WTC11 (cell line): ENCODE data around the gene RBMS2. TPM values are rescaled to one million over a fixed set of nuclear protein-coding genes. Genes with fewer than 3 reads are reported as not detected.

Experiments used
- ATAC-seq: fragments of 200-7000 bp; cut with Tn5 transposase; 2 replicates; pipeline ENCODE4 v1.10.0; 2021; ENCODE audit warnings: mild to moderate bottlenecking, moderate library complexity
- CTCF ChIA-PET: fragments of 300-600 bp; sonication (Branson Sonifier 250); formaldehyde crosslinking; loops from one replicate; lab custom pipeline; 2021; ENCODE audit warnings: antibody characterized with exemption; lab: Charles Lee
- POLR2A ChIA-PET: fragments of 350-600 bp; sonication (Branson Sonifier 250); formaldehyde crosslinking; loops from one replicate; lab custom pipeline; 2021; ENCODE audit warnings: antibody characterized with exemption; lab: Charles Lee
- DNase-seq: peaks from one replicate; pipeline ENCODE4 v3.0.0; 2021; ENCODE audit warnings: low spot score
- H3K27ac Mint-ChIP-seq: 2 replicates; pipeline ENCODE4 v1.8.0; 2021; ENCODE audit warnings: mixed read lengths
- H3K27me3 Mint-ChIP-seq: 2 replicates; pipeline ENCODE4 v1.8.0; 2021; ENCODE audit warnings: low read depth, mild to moderate bottlenecking, moderate library complexity, mixed read lengths
- H3K36me3 Mint-ChIP-seq: 2 replicates; pipeline ENCODE4 v1.8.0; 2021; ENCODE audit warnings: mixed read lengths
- H3K4me1 Mint-ChIP-seq: 2 replicates; pipeline ENCODE4 v1.8.0; 2022; ENCODE audit warnings: mixed read lengths
- H3K4me3 Mint-ChIP-seq: 2 replicates; pipeline ENCODE4 v1.8.0; 2021; ENCODE audit warnings: mild to moderate bottlenecking, moderate library complexity, mixed read lengths
- H3K9me3 Mint-ChIP-seq: 2 replicates; pipeline ENCODE4 v1.8.0; 2021; ENCODE audit warnings: mixed read lengths
- ATF1 ChIP-seq: sonication (generic); formaldehyde crosslinking; IDR thresholded peaks from 2 replicates; pipeline ENCODE4 v1.8.1; 2023; ENCODE audit warnings: mild to moderate bottlenecking, moderate library complexity, missing genetic modification reagents
- CREB1 ChIP-seq: sonication (generic); formaldehyde crosslinking; IDR thresholded peaks from 2 replicates; pipeline ENCODE4 v1.8.0; 2023; ENCODE audit warnings: mild to moderate bottlenecking, missing genetic modification reagents
- CREM ChIP-seq: sonication (generic); formaldehyde crosslinking; IDR thresholded peaks from 2 replicates; pipeline ENCODE4 v1.8.1; 2022; ENCODE audit warnings: mild to moderate bottlenecking, missing genetic modification reagents, moderate library complexity
- GABPB1 ChIP-seq: sonication (generic); formaldehyde crosslinking; IDR thresholded peaks from 2 replicates; pipeline ENCODE4 v1.8.1; 2023; ENCODE audit warnings: mild to moderate bottlenecking, missing genetic modification reagents
- KAT7 ChIP-seq: sonication (generic); formaldehyde crosslinking; IDR thresholded peaks from 2 replicates; pipeline ENCODE4 v1.8.1; 2023; ENCODE audit warnings: missing genetic modification reagents, mild to moderate bottlenecking, borderline replicate concordance
- RORB ChIP-seq: fragments of 250-450 bp; sonication (Bioruptor Pico); IDR thresholded peaks from 2 replicates; pipeline ENCODE4 v1.9.0; 2021; ENCODE audit warnings: mild to moderate bottlenecking
- SP1 ChIP-seq: sonication (generic); formaldehyde crosslinking; conservative IDR thresholded peaks from 2 replicates; pipeline ENCODE4 v1.8.1; 2022; ENCODE audit warnings: missing genetic modification reagents
- TCF7 ChIP-seq: sonication (generic); formaldehyde crosslinking; IDR thresholded peaks from 2 replicates; pipeline ENCODE4 v1.8.0; 2022; ENCODE audit warnings: mild to moderate bottlenecking, low read depth, missing genetic modification reagents, moderate library complexity
- TP53 ChIP-seq: sonication (generic); formaldehyde crosslinking; IDR thresholded peaks from 2 replicates; pipeline ENCODE4 v1.8.1; 2023; ENCODE audit warnings: mild to moderate bottlenecking, missing genetic modification reagents
- ZBTB21 ChIP-seq: sonication (generic); formaldehyde crosslinking; IDR thresholded peaks from 2 replicates; pipeline ENCODE4 v1.8.1; 2023; ENCODE audit warnings: mild to moderate bottlenecking, missing genetic modification reagents, borderline replicate concordance
- ZNF121 ChIP-seq: sonication (generic); formaldehyde crosslinking; IDR thresholded peaks from 2 replicates; pipeline ENCODE4 v1.8.0; 2023; ENCODE audit warnings: missing genetic modification reagents
- ZNF138 ChIP-seq: sonication (generic); formaldehyde crosslinking; conservative IDR thresholded peaks from 2 replicates; pipeline ENCODE4 v1.8.1; 2022; ENCODE audit warnings: mild to moderate bottlenecking, moderate library complexity, missing genetic modification reagents
- ZNF416 ChIP-seq: fragments of 250-450 bp; sonication (Bioruptor Pico); IDR thresholded peaks from 2 replicates; pipeline ENCODE4 v1.9.0; 2021; ENCODE audit warnings: mild to moderate bottlenecking, inconsistent platforms
- ZNF512 ChIP-seq: sonication (generic); formaldehyde crosslinking; IDR thresholded peaks from 2 replicates; pipeline ENCODE4 v1.8.1; 2022; ENCODE audit warnings: missing genetic modification reagents, borderline replicate concordance
- total RNA-seq: library from RNA; stranded (reverse); gene quantifications from 3 replicates; pipeline ENCODE4 v1.2.3, GENCODE V29; 2021
- TF ChIP-seq, protein P1 (sequence below): fragments of 250-450 bp; sonication (Bioruptor Pico); IDR thresholded peaks from 2 replicates; pipeline ENCODE4 v1.9.0; 2021; ENCODE audit warnings: mild to moderate bottlenecking
- TF ChIP-seq, protein P2 (sequence below): sonication (generic); formaldehyde crosslinking; conservative IDR thresholded peaks from 2 replicates; pipeline ENCODE4 v1.8.1; 2022; ENCODE audit warnings: mild to moderate bottlenecking, missing genetic modification reagents
- TF ChIP-seq, protein P3 (sequence below): fragments of 250-450 bp; sonication (Bioruptor Pico); IDR thresholded peaks from 2 replicates; pipeline ENCODE4 v1.9.0; 2021; ENCODE audit warnings: mild to moderate bottlenecking, borderline replicate concordance

RBMS2 gene
- total RNA-seq, 1 experiment from 2014 or later, result 16.7 TPM

DNA sequence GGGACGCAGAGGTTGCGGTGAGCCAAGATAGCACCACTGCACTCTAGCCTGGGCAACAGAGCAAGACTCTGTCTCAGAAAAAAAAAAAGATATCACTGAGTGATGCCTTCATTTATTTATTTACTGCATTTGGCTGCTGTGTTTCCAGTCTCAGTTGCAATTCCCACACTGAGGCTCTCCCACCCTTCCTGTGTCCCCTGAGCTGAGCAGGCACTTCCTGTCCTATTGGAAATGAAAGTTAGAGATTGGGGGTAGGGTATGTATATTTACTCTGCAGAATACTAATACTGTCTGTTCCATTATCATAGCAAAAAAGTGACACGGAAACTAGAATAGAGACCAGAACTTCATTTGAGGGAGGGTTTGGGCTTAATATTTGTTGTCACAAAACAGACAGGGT is 1.6 kb upstream of the RBMS2 start:
- Mint-ChIP-seq H3K36me3 (no peaks in the 10 kb centered on the region), H3K4me3 (no peak overlapping the region), H3K27ac (no peak overlapping the region), H3K27me3 (no peaks in the 10 kb centered on the region), H3K4me1 (peaks cover 32% of the 10 kb centered on the region), H3K9me3 (no peaks in the 10 kb centered on the region)
- no peak for ATAC-seq
- 0 out of 2 replicates have a peak, but pooled peaks have one; percentile 24 for TF ChIP-seq ZNF121 (CRISPR knock-in tag)
- no peak for TF ChIP-seq KAT7
- DNase-seq, result no peak
- CTCF ChIA-PET, result interaction anchor here (1.4 kb wide), 2 partner anchors 53 to 117 kb away, joined by 3 to 4 read pairs; no protein-coding TSS in a partner anchor
- POLR2A ChIA-PET, result no interaction called here

DNA sequence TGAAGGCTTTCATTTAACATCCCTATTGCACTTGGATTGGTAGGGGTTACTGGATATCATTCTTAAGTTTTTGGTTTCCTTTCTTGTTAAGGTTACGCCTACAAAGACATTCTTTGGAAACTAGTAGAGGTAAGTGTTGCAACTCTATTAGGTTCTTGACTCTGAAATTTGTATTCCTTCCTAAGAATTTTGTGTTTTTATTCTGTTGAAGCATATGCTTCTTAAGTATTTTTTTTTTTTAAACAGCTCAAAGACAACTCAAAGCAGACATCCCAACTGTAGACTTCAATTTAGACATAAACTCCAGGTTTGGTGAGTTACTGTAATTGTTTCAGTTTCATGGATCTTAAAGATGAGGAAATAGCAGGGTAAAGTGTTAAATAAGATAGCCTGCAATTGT is 1.1 kb upstream of the RBMS2 start:
- H3K9me3 Mint-ChIP-seq, result no peaks in the 10 kb centered on the region
- H3K27ac Mint-ChIP-seq, result no peak overlapping the region
- ChIA-PET CTCF (interaction anchor here (1.3 to 1.7 kb wide), 6 partner anchors 32 to 116 kb away, joined by 3 to 6 read pairs (median 4); partner anchors contain the start of gene GLS2), POLR2A (interaction anchor here (1.4 to 2.3 kb wide), 2 partner anchors 109 to 116 kb away, joined by 6 to 8 read pairs; no protein-coding TSS in a partner anchor)
- DNase-seq, result no peak
- no peaks in the 10 kb centered on the region for H3K27me3 Mint-ChIP-seq
- H3K36me3 Mint-ChIP-seq, result no peaks in the 10 kb centered on the region
- ATAC-seq, result no peak
- no peak for TF ChIP-seq SP1 (CRISPR knock-in tag)
- no peak for TF ChIP-seq ZNF138 (CRISPR knock-in tag)
- TF ChIP-seq ATF1 (CRISPR knock-in tag), result no peak
- TF ChIP-seq ZBTB21 (CRISPR knock-in tag), result no peak
- TF ChIP-seq, protein P1, sequence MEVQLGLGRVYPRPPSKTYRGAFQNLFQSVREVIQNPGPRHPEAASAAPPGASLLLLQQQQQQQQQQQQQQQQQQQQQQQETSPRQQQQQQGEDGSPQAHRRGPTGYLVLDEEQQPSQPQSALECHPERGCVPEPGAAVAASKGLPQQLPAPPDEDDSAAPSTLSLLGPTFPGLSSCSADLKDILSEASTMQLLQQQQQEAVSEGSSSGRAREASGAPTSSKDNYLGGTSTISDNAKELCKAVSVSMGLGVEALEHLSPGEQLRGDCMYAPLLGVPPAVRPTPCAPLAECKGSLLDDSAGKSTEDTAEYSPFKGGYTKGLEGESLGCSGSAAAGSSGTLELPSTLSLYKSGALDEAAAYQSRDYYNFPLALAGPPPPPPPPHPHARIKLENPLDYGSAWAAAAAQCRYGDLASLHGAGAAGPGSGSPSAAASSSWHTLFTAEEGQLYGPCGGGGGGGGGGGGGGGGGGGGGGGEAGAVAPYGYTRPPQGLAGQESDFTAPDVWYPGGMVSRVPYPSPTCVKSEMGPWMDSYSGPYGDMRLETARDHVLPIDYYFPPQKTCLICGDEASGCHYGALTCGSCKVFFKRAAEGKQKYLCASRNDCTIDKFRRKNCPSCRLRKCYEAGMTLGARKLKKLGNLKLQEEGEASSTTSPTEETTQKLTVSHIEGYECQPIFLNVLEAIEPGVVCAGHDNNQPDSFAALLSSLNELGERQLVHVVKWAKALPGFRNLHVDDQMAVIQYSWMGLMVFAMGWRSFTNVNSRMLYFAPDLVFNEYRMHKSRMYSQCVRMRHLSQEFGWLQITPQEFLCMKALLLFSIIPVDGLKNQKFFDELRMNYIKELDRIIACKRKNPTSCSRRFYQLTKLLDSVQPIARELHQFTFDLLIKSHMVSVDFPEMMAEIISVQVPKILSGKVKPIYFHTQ (CRISPR knock-in tag), result no peak
- TF ChIP-seq GABPB1 (CRISPR knock-in tag), result no peak
- TF ChIP-seq CREB1, result no peak
- TF ChIP-seq ZNF416 (CRISPR knock-in tag), result no peak
- TF ChIP-seq, protein P2, sequence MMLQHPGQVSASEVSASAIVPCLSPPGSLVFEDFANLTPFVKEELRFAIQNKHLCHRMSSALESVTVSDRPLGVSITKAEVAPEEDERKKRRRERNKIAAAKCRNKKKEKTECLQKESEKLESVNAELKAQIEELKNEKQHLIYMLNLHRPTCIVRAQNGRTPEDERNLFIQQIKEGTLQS (CRISPR knock-in tag), result no peak
- no peak for TF ChIP-seq TCF7 (CRISPR knock-in tag)
- no peak for TF ChIP-seq TP53 (CRISPR knock-in tag)
- TF ChIP-seq, protein P3, sequence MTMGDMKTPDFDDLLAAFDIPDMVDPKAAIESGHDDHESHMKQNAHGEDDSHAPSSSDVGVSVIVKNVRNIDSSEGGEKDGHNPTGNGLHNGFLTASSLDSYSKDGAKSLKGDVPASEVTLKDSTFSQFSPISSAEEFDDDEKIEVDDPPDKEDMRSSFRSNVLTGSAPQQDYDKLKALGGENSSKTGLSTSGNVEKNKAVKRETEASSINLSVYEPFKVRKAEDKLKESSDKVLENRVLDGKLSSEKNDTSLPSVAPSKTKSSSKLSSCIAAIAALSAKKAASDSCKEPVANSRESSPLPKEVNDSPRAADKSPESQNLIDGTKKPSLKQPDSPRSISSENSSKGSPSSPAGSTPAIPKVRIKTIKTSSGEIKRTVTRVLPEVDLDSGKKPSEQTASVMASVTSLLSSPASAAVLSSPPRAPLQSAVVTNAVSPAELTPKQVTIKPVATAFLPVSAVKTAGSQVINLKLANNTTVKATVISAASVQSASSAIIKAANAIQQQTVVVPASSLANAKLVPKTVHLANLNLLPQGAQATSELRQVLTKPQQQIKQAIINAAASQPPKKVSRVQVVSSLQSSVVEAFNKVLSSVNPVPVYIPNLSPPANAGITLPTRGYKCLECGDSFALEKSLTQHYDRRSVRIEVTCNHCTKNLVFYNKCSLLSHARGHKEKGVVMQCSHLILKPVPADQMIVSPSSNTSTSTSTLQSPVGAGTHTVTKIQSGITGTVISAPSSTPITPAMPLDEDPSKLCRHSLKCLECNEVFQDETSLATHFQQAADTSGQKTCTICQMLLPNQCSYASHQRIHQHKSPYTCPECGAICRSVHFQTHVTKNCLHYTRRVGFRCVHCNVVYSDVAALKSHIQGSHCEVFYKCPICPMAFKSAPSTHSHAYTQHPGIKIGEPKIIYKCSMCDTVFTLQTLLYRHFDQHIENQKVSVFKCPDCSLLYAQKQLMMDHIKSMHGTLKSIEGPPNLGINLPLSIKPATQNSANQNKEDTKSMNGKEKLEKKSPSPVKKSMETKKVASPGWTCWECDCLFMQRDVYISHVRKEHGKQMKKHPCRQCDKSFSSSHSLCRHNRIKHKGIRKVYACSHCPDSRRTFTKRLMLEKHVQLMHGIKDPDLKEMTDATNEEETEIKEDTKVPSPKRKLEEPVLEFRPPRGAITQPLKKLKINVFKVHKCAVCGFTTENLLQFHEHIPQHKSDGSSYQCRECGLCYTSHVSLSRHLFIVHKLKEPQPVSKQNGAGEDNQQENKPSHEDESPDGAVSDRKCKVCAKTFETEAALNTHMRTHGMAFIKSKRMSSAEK (CRISPR knock-in tag), result no peak
- TF ChIP-seq RORB (CRISPR knock-in tag), result no peak
- TF ChIP-seq CREM (CRISPR knock-in tag), result no peak
- no peak for TF ChIP-seq ZNF512 (CRISPR knock-in tag)
- H3K4me3 Mint-ChIP-seq, result peak overlapping the region; percentile 87; the same call in 1 of the 2 replicates
- peaks cover 32% of the 10 kb centered on the region for H3K4me1 Mint-ChIP-seq
